Spinal cord (tissue), 10 donors: ENCODE results near the gene ZNF322. TPM values are rescaled to one million over a fixed set of nuclear protein-coding genes. Genes with fewer than 3 reads are reported as not detected.
"Not testable (repeated sequence)": the region's sequence is repeated elsewhere in the genome, so short reads cannot be mapped to it uniquely, and the experiment has no call there.

Source experiments
- DNase-seq, 6 donors: peaks; one replicate each; pipeline versions ENCODE4 v3.0.0 to v3.0.0-alpha.2; 2013 to 2015; ENCODE audit warnings: low spot score in 6 of 6, low read depth in 4 of 6
- H3K27ac ChIP-seq: one replicate; pipeline ENCODE4 v1.5.1; 2013; ENCODE audit warnings: low read depth, low read length, control low read depth
- H3K27me3 ChIP-seq: one replicate; pipeline ENCODE4 v1.6.1; 2013; ENCODE audit warnings: low read length; ENCODE audit not compliant: control insufficient read depth, insufficient read depth
- H3K36me3 ChIP-seq: one replicate; pipeline ENCODE4 v1.6.1; 2013; ENCODE audit warnings: low read length; ENCODE audit not compliant: control insufficient read depth, insufficient read depth
- H3K4me1 ChIP-seq: one replicate; pipeline ENCODE4 v1.6.1; 2013; ENCODE audit warnings: low read length; ENCODE audit not compliant: control insufficient read depth, insufficient read depth
- H3K4me3 ChIP-seq: one replicate; pipeline ENCODE4 v1.5.1; 2013; ENCODE audit warnings: low read depth, low read length, control low read depth
- H3K9me3 ChIP-seq: one replicate; pipeline ENCODE4 v1.6.1; 2013; ENCODE audit warnings: low read length; ENCODE audit not compliant: control insufficient read depth, insufficient read depth
- WGBS: methylation state at CpG from one replicate; pipeline ENCODE4 v1.1.5; 2013; ENCODE audit warnings: missing lambda C conversion rate; ENCODE audit not compliant: insufficient coverage; 5-methylcytosine and 5-hydroxymethylcytosine counted together
- long read RNA-seq, 4 donors: transcript quantifications; one replicate each; lab custom pipeline, GENCODE V29; 2026
- polyA plus RNA-seq, 2 donors: library from polyadenylated mRNA; unstranded; fragments of 120-200 nt; gene quantifications; one replicate each; pipeline ENCODE4 v1.2.1, GENCODE V29; 2013; ENCODE audit not compliant: insufficient read length in 2 of 2
- total RNA-seq, 2 donors: library from RNA; depleted of rRNA in 1 of 2; stranded (reverse); fragments of 120-200 nt in 1 of 2; fragments of >200 nt in 1 of 2; gene quantifications; one replicate each; pipeline versions ENCODE4 v1.2.3 to v1.2.4, GENCODE V29; 2013 to 2014
- donor health status: healthy.

The ZNF322 gene, protein sequence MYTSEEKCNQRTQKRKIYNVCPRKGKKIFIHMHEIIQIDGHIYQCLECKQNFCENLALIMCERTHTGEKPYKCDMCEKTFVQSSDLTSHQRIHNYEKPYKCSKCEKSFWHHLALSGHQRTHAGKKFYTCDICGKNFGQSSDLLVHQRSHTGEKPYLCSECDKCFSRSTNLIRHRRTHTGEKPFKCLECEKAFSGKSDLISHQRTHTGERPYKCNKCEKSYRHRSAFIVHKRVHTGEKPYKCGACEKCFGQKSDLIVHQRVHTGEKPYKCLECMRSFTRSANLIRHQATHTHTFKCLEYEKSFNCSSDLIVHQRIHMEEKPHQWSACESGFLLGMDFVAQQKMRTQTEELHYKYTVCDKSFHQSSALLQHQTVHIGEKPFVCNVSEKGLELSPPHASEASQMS
- total RNA-seq (10 to 100 TPM; 34.4 to 41.7 TPM), polyA plus RNA-seq (10 to 100 TPM; 18.1 to 24.4 TPM)
- long read RNA-seq, donor 1, full-length matches to known transcripts, result 6 of 6 reads
- long read RNA-seq, donor 1, partial matches to known transcripts, result 0 of 6 reads
- long read RNA-seq, donor 1, other reads (novel, unspliced or antisense), result 0 of 6 reads
- long read RNA-seq, donor 2, full-length matches to known transcripts, result 2 of 2 reads
- long read RNA-seq, donor 2, partial matches to known transcripts, result 0 of 2 reads
- long read RNA-seq, donor 2, other reads (novel, unspliced or antisense), result 0 of 2 reads
- long read RNA-seq, donor 3, full-length matches to known transcripts, result 10 of 10 reads
- long read RNA-seq, donor 3, partial matches to known transcripts, result 0 of 10 reads
- long read RNA-seq, donor 3, other reads (novel, unspliced or antisense), result 0 of 10 reads
- long read RNA-seq, donor 4, full-length matches to known transcripts, result 16 of 16 reads
- long read RNA-seq, donor 4, partial matches to known transcripts, result 0 of 16 reads
- long read RNA-seq, donor 4, other reads (novel, unspliced or antisense), result 0 of 16 reads

- peaks cover 11% of the 10 kb centered on the region for H3K27me3 ChIP-seq
- H3K4me1 ChIP-seq, result peaks cover 2% of the 10 kb centered on the region
- 0% methylated on average over 39 of the region's 56 CpGs for WGBS
- no peaks in the 10 kb centered on the region for H3K9me3 ChIP-seq
- H3K4me3 ChIP-seq, result peak within 1 kb of the TSS; percentile 74
- DNase-seq, result peak; percentile 91 to 99 (median 94)
- H3K36me3 ChIP-seq, result no peaks in the 10 kb centered on the region
- peak within 1 kb of the TSS; percentile 86 for H3K27ac ChIP-seq
These were observed at the start of gene ZNF322 for GRCh38 chr6:26659042-26659999. Gene ZNF322 (minus strand): TSS chr6:26659746. CDS start chr6:26638553, 21,193 bp downstream.

DNA sequence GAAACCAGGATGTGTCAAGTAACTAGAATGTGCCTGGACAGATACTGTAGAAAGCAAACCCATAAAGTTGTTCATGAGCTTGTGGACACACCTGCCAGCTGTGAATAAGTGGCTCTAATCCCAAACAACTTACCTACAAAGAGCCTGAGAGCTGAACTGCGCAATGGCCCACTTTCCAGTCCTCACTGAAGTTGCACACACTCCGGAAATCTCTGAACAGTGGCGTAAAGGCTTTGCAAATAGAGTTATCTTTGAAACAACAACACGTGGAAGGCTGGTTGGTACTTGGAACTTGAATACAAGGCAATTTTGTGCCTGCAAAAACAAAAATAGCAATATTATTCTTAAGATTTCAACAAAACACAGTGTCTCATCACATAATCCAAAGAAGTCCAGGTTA, 46.2 kb upstream of the ZNF322 start:
- not testable (repeated sequence) for H3K36me3 ChIP-seq, H3K27me3 ChIP-seq, H3K27ac ChIP-seq, DNase-seq, H3K4me1 ChIP-seq, H3K4me3 ChIP-seq, H3K9me3 ChIP-seq
- no CpG with 5 or more reads among the region's 4 CpGs for WGBS

DNA sequence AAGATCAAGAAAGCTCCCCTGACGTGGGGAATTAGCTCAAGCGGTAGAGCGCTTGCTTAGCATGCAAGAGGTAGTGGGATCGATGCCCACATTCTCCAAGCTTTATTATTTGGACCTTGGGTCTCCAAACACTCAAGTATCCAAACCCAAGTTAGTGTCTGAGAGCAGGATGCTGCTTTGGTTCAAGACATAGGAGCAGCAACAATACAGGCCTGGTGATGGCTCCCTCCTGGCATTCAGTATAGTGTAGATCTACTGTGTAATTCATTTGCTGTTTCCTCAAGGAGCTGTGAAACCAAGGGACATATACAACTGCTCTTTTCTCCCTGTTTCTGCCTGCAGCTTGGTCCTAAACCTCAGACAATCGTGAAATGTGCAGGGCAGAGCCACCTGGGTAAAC, 45.8 kb upstream of the ZNF322 start:
- not testable (repeated sequence) for H3K27ac ChIP-seq, H3K36me3 ChIP-seq, H3K27me3 ChIP-seq, DNase-seq, H3K9me3 ChIP-seq, H3K4me3 ChIP-seq, H3K4me1 ChIP-seq
- no CpG with 5 or more reads among the region's 5 CpGs for WGBS

- WGBS, result no CpG with 5 or more reads among the region's 17 CpGs
- H3K9me3 ChIP-seq, DNase-seq, H3K36me3 ChIP-seq, H3K27ac ChIP-seq, H3K4me1 ChIP-seq, H3K4me3 ChIP-seq, H3K27me3 ChIP-seq: not testable (repeated sequence)
These were observed 41.6 kb upstream of the ZNF322 start for GRCh38 chr6:26701023-26701747.

GRCh38 chr6:26697496-26697895, 38.0 kb upstream of the ZNF322 start:
- H3K4me3 ChIP-seq, DNase-seq, H3K27me3 ChIP-seq, H3K9me3 ChIP-seq, H3K36me3 ChIP-seq, H3K27ac ChIP-seq, H3K4me1 ChIP-seq: not testable (repeated sequence)
- no CpG with 5 or more reads among the region's 16 CpGs for WGBS

GRCh38 chr6:26689324-26689947, 29.9 kb upstream of the ZNF322 start:
- H3K36me3 ChIP-seq, H3K9me3 ChIP-seq, H3K4me1 ChIP-seq, H3K4me3 ChIP-seq, DNase-seq, H3K27ac ChIP-seq, H3K27me3 ChIP-seq: not testable (repeated sequence)
- no CpG with 5 or more reads among the region's 43 CpGs for WGBS

- H3K4me1 ChIP-seq, H3K9me3 ChIP-seq, H3K36me3 ChIP-seq, H3K27ac ChIP-seq, H3K27me3 ChIP-seq, H3K4me3 ChIP-seq, DNase-seq: not testable (repeated sequence)
- no CpG with 5 or more reads among the region's 5 CpGs for WGBS
These were observed 23.0 kb upstream of the ZNF322 start for GRCh38 chr6:26682435-26683042.

DNA sequence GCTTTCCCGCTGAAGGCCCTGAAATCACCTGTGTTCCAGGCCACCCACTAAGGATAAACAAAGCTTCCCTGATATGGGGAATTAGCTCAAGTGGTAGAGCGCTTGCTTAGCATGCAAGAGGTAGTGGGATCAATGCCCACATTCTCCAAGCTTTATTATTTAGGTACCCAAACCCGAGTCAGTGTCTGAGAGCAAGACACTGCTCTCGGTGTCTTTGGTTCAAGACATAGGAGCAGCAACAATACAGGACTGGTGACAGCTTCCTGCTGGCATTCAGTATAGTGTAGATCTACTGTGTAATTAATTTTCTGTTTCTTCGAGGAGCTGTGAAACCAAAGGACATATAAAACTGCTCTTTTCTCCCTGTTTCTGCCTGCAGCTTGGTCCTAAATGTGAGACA, 13.7 kb upstream of the ZNF322 start:
- H3K9me3 ChIP-seq, H3K27me3 ChIP-seq, H3K27ac ChIP-seq, H3K4me3 ChIP-seq, DNase-seq, H3K4me1 ChIP-seq, H3K36me3 ChIP-seq: not testable (repeated sequence)
- WGBS, result no CpG with 5 or more reads among the region's 5 CpGs
